SU-DHL-6 (cell line): Measurements from ENCODE around the gene SYT8.

ENCODE experiments used
- H2AFZ ChIP-seq: fragments of 200-600 bp; sonication (generic); 2 replicates; pipeline ENCODE4 v1.6.1; 2014; ENCODE audit warnings: low read depth, mild to moderate bottlenecking, moderate library complexity, mixed read lengths, antibody characterized with exemption, low read length; ENCODE audit not compliant: severe bottlenecking
- H3F3A ChIP-seq: fragments of 200-600 bp; shearing (Covaris generic); 2 replicates; pipeline ENCODE4 v1.6.0; 2016; ENCODE audit warnings: antibody characterized with exemption, mild to moderate bottlenecking; ENCODE audit not compliant: insufficient read depth
- H3K27ac ChIP-seq: fragments of 200-600 bp; sonication (generic); 2 replicates; pipeline ENCODE4 v1.5.1; 2016; ENCODE audit warnings: low read depth, mild to moderate bottlenecking, low read length, moderate library complexity, mixed read lengths
- H3K27me3 ChIP-seq: fragments of 200-600 bp; sonication (generic), shearing (Covaris generic); 2 replicates; pipeline ENCODE4 v1.6.0; 2014; ENCODE audit warnings: mild to moderate bottlenecking, low read length
- H3K36me3 ChIP-seq: fragments of 200-600 bp; sonication (generic); 2 replicates; pipeline ENCODE4 v1.6.1; 2014; ENCODE audit warnings: mild to moderate bottlenecking, low read length, mixed read lengths
- H3K4me2 ChIP-seq: fragments of 300-600, 200-600 bp; shearing (Covaris generic), sonication (generic); 2 replicates; pipeline ENCODE4 v1.6.0; 2014; ENCODE audit warnings: low read length, low read depth, mild to moderate bottlenecking; ENCODE audit not compliant: poor library complexity, severe bottlenecking
- H3K4me3 ChIP-seq: fragments of 200-600 bp; sonication (generic); 2 replicates; pipeline ENCODE4 v1.5.1; 2014; ENCODE audit warnings: antibody characterized with exemption, low read length, mild to moderate bottlenecking, mixed read lengths; ENCODE audit not compliant: insufficient read depth, poor library complexity, severe bottlenecking
- H3K79me2 ChIP-seq: fragments of 200-600 bp; sonication (generic); 2 replicates; pipeline ENCODE4 v1.6.1; 2014; ENCODE audit warnings: mild to moderate bottlenecking, low read length, moderate library complexity; ENCODE audit not compliant: insufficient read depth
- H3K9ac ChIP-seq: fragments of 200-600 bp; sonication (generic); 2 replicates; pipeline ENCODE4 v1.7.0; 2014; ENCODE audit warnings: mild to moderate bottlenecking, low read length
- H3K9me2 ChIP-seq: fragments of 200-600 bp; sonication (generic); replicated peaks from 2 replicates; pipeline ENCODE4 v1.6.1; 2014; ENCODE audit warnings: low read length; ENCODE audit not compliant: insufficient read depth
- H3K9me3 ChIP-seq: fragments of 200-600 bp; sonication (generic); 2 replicates; pipeline ENCODE4 v1.6.1; 2014; ENCODE audit warnings: low read length, mixed read lengths; ENCODE audit not compliant: insufficient read depth
- H4K20me1 ChIP-seq: fragments of 200-600 bp; sonication (generic); 2 replicates; pipeline ENCODE4 v1.6.1; 2014; ENCODE audit warnings: low read depth, mild to moderate bottlenecking, antibody characterized with exemption, low read length, moderate library complexity, mixed read lengths
- EZH2phosphoT487 ChIP-seq: fragments of 200-600 bp; sonication (generic), shearing (Covaris generic); conservative IDR thresholded peaks from 2 replicates; pipeline ENCODE4 v1.6.1; 2018; ENCODE audit warnings: mild to moderate bottlenecking, antibody characterized with exemption, low read length, moderate library complexity, mixed read lengths
- TF ChIP-seq, protein P1 (sequence below): fragments of 200-600 bp; sonication (generic); IDR thresholded peaks from one replicate; pipeline ENCODE4 v1.5.1; 2017; ENCODE audit warnings: antibody characterized with exemption, mild to moderate bottlenecking, low read length, moderate library complexity; ENCODE audit not compliant: insufficient read depth, poor library complexity, severe bottlenecking

SYT8 gene

DNA sequence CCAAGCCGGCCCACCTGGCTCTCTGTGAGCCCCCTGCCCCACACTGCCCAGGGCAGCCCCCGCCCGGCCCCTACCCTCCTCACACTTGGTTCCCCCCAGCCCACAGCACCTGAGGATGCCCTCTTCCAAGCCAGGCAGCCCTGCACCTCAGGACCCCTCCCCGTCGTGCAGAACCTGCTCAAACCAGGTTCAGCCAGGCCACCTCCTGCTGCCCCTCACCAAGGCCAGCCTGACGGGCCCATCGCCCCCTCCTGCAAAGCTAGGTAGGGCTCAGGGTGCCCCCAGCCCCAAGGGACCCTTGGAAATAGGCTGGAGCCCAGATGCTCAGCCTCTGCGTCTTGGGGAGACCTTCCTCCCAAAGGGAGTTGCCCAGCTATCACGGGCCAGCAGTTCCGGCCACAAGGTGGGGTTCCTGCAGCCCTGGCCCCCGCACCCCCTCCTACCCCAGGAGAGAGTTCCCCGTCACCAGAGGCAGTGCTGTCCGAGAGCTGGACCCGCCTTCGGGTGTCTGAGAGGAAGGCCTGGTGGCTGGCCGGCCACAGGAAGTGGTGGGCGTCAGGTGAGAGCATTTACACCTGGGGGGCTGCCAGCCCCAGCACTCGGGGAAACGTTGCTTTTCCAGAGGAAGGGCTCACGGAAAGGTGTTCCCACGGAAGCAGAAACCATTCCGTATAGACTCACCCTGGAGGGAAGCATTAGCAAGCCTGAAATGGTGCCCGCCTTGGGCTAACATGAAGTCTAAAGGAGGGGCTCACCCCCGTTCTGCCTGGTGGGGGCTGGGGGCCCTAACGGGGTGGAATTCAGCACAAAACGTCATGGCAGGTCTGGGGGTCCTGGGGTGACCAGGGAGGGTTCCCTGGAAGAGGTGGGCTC lies 3.2 kb upstream of the SYT8 start:
- Histone ChIP-seq H3K9me3 (no peaks in the 10 kb centered on the region), H3K27me3 (no peaks in the 10 kb centered on the region)
- TF ChIP-seq, protein P1, sequence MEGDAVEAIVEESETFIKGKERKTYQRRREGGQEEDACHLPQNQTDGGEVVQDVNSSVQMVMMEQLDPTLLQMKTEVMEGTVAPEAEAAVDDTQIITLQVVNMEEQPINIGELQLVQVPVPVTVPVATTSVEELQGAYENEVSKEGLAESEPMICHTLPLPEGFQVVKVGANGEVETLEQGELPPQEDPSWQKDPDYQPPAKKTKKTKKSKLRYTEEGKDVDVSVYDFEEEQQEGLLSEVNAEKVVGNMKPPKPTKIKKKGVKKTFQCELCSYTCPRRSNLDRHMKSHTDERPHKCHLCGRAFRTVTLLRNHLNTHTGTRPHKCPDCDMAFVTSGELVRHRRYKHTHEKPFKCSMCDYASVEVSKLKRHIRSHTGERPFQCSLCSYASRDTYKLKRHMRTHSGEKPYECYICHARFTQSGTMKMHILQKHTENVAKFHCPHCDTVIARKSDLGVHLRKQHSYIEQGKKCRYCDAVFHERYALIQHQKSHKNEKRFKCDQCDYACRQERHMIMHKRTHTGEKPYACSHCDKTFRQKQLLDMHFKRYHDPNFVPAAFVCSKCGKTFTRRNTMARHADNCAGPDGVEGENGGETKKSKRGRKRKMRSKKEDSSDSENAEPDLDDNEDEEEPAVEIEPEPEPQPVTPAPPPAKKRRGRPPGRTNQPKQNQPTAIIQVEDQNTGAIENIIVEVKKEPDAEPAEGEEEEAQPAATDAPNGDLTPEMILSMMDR, result no peak
- no peak for TF ChIP-seq EZH2phosphoT487

DNA sequence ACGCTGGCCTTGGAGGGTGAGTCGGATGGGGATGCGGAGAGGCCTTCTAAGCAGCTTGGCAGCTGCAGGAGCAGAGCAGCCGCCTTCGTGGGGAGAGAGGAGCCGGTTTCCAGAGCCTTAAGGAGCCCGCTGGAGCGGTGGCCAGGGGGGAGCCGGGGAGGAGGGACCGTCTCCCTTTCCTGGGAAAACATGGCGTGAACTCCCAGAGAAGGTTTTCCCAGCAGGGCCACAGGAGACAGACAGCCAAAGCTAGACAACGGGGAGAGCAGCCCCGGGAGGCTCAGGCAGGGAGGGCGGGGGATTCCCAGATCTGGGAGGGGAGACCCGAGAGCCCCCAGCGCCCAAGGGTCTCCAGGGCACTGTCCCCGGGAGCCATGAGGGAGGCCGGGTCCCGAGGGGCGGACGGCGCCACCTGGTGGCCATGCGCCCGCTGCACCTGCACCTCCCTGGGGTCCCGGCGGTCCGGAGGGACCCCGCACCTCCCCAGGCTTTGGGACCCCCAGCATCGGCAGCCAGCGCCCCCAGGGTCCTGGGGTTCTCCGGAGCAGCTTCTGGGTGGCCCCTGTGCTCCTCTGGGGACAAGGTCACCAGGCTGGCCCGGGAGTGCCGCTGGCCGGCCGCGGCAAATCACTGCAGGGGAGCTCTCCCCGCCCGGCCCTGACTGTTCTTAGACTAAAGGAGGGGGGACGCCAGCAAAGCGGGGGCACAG lies 2.4 kb upstream of the SYT8 start:
- Histone ChIP-seq H3K27ac (no peak overlapping the region), H3K27me3 (no peaks in the 10 kb centered on the region), H3K79me2 (no peaks in the 10 kb centered on the region), H3F3A (no peaks in the 10 kb centered on the region), H3K4me3 (no peak overlapping the region), H4K20me1 (no peaks in the 10 kb centered on the region), H3K4me2 (no peak overlapping the region), H3K9me3 (no peaks in the 10 kb centered on the region), H3K9me2 (no peaks in the 10 kb centered on the region), H3K36me3 (no peaks in the 10 kb centered on the region), H3K9ac (no peak overlapping the region), H2AFZ (no peak overlapping the region)
- TF ChIP-seq, protein P1, result peak; percentile 99
- TF ChIP-seq EZH2phosphoT487, result no peak

More for the DNA sequence above, 3.2 kb upstream of the SYT8 start:
- Histone ChIP-seq H3F3A (no peaks in the 10 kb centered on the region), H3K27ac (no peak overlapping the region), H3K9me2 (no peaks in the 10 kb centered on the region), H4K20me1 (no peaks in the 10 kb centered on the region), H3K9ac (no peak overlapping the region), H3K79me2 (no peaks in the 10 kb centered on the region), H3K36me3 (no peaks in the 10 kb centered on the region), H2AFZ (no peak overlapping the region), H3K4me2 (no peak overlapping the region), H3K4me3 (no peak overlapping the region)

DNA sequence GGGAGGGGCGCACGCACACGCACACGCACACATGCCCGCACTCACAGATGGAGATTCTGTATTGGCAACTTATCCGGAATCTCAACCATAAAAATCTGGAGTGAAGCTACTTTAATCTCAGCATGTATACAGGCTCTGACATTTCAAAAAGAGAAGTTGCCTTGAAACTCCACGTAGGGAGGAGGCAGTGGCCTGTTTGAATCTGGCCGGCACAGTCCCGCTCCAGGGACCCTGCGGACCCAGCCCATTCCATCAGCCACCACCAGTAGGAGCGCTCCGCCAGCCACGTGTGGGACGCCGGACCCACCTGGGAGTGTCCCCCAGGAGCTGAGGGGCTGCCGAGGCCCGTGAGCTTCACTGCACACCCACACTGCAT lies 1.9 kb upstream of the SYT8 start:
- Histone ChIP-seq H4K20me1 (no peaks in the 10 kb centered on the region), H2AFZ (no peak overlapping the region), H3K27ac (no peak overlapping the region), H3K9me2 (no peaks in the 10 kb centered on the region), H3K79me2 (no peaks in the 10 kb centered on the region), H3K4me3 (no peak overlapping the region), H3F3A (no peaks in the 10 kb centered on the region), H3K4me2 (no peak overlapping the region), H3K9me3 (no peaks in the 10 kb centered on the region), H3K27me3 (no peaks in the 10 kb centered on the region), H3K36me3 (no peaks in the 10 kb centered on the region), H3K9ac (no peak overlapping the region)
- TF ChIP-seq, protein P1, result no peak
- no peak for TF ChIP-seq EZH2phosphoT487
